LoVo (cell line): Measurements from ENCODE around the gene PGBD5.
"Not testable (repeated sequence)": the region's sequence is repeated elsewhere in the genome, so short reads cannot be mapped to it uniquely, and the experiment has no call there.

Experiments used
- DNase-seq: peaks from one replicate; pipeline ENCODE4 v3.0.0-alpha.2; 2016; ENCODE audit warnings: low spot score

The PGBD5 gene

DNA sequence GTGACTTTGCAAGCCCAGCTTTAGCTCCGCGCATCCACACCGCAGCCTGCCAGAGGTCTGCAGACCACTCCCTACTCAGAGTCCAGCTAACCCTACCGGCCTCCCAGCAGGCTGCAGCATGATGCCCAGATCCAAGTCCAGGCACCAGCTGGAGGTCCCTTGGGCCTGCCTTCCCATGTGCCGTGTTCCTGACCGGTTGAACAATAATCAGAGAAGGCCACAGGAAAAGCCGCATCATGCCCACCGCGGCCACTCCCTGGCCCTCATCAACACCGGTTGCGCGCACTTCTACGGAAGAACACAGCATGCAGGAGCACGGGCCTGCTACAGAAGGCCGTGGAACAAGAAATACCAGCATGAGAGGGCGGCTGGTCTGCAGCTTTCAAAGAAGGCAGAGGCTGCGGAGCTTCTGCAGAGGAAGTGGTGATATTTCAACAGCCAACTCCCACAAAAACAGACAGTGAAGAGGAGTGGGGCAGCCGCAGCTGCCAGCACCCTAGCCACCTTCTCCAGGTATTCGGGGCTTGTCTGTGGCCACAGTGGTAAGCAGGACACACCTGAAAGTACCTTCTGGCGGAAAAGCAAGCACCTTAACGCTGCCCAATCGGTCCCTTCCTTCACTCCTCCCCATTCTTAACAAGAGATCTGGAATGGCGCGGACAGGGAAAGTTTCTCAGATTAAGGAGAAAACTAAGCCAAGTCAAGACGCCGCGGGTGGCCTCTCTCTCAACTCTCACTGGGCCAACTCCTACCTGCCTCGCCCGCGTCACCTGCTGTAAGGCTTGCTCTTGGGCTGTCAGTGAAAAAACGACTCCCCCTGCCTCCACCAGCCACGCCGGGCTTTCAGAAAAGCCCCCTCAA is 1.5 kb downstream of the PGBD5 start:
- no peak for DNase-seq

DNA sequence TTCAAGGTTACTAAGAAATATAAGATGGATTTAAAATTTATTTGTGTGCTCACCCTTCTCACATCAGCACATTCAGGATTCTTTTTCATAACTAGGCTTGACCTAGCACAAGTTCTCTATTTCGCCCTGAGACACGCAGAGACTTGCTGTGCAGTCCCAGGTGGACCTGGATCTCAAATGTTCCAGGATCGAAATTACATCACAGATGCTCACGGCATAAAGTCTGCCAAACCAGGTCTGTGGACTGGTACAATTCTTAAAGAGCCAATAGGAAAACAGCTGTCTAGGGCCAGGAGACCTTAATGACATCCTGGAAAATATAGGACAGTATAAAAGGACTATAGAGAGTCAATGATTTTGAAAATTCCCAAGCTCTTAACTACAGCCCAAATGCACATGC is 2.2 kb downstream of the PGBD5 start:
- DNase-seq, result no peak

DNA sequence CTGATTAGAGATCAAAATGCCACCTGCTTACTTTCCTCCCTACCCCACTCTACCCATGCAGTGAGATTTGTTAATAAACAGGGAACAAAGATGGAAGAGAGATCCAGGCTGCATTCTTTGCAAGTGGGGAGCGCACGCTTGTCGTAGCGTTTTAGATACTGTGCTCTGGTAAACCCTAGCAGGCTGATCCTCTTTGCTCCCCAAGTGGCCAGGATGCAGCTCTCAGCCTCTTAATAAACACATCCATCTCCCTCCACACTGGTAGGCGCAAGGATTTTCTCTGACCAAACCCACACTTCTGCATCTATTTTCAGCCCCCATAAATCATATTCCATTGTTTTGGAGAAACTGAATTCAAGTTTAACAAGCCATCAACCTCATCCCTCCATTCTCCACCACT is 2.9 kb downstream of the PGBD5 start:
- no peak for DNase-seq

DNA sequence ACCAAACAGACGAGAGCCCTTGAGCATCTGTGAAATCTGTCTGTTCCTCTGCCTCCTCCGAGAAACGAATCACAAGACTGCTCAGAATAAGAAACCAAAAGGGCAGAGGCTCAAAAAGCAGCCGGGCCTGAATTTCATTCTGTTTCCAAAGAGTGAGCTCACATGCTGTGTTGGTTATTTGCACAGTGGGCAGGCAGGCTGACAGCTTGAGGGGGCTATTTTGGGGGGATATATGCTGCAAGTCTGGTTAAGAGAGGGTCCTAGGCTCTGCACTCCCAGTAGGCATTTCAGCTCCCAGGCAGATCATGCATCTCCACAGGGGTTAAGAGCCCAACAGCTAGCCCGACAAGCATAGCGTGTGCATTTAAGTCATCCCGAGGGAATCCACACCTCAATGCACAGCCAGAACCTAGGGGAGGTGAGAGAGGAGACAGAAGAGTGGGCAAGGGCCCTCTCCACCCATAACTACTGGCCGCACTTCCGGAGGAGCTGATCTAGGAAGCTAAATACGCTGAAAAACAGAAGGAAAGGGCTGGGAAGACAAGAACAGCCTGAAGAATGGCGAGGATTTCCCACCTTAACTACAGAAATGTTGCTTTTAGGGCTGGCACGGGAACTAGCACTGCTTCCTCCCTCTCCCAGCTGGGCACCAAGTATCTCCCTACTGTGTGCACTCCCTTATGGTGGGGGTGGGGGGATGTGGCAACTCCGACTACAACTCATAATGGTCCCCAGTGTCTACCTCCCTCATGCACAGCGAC is 3.7 kb downstream of the PGBD5 start:
- no peak for DNase-seq

DNA sequence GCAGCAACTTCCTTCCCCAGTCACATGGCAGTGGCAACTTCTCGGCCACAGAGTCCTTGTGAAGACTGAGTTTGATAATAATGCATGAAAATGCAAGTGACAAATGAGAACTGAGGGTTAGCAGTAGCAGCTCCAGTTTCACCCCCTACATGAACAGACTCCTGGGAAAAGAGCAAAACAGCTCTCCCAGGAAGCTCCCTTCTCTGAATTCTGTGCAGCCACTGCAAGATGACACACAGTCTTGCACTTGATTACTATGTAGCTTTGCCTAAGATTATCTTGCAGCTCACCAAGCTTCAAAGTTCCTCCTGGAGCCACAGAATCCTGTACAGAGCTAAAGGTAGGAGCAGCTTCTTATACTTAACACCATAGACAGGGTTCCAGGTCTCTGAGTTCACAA is 4.7 kb downstream of the PGBD5 start:
- DNase-seq, result no peak

DNA sequence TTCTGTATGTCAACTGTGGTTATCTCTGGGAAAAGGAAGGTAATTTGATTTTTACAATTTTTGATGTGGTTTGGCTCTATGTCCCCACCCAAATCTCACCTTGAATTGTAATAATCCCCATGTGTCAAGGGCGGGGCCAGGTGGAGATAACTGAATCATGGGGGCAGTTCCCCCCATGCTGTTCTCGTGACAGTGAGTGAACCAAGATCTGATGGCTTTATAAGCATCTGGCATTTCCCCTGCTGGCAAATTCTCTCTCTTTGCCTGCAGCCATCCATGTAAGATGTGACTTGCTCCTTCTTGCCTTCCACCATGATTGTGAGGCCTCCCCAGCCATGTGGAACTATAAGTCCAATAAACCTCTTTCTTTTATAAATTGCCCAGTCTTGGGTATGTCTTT is 5.8 kb downstream of the PGBD5 start:
- DNase-seq, result not testable (repeated sequence)

GRCh38 chr1:230416430-230416829 is 9.7 kb downstream of the PGBD5 start:
- no peak for DNase-seq

GRCh38 chr1:230415405-230416132 is 10.6 kb downstream of the PGBD5 start:
- no peak for DNase-seq

DNA sequence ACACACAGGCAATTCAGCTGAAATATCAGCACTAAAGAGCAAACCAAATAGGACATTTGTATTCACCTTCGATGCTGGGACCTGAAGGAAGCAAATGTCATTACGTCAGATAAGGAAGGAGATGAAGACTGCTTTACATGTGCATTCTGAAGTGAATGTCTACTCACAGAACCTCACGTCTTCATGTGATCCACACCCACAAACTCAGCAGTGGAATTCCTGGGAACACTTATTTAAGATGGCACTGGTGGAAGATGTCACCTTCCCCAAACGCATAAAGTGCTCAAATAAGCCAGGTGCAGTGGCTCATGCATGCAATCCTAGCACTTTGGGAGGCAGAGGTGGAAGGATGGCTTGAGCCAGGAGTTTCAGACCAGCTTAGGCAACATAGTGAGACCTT is 11.4 kb downstream of the PGBD5 start:
- DNase-seq, result no peak

DNA sequence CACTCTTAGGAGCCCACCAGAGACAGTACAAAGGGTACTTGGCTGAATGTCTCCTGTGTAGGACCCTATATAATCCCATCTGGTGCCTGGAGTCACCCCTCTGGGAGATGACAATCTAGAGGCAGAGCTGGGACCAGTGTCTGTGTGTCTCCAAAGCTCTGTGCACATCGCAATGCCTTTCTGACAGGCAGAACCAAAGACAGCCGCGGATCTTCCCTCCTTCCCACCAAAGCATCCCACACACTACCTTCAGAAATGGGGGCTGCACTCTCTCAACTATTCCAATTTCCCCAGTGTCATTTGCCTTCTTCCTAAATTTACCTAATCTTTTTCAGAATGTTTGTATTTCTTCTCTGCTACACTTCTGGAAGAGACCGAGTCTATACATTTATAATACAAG is 12.0 kb downstream of the PGBD5 start:
- no peak for DNase-seq

GRCh38 chr1:230413061-230413460 is 13.1 kb downstream of the PGBD5 start:
- DNase-seq, result no peak

GRCh38 chr1:230408971-230409370 is 17.2 kb downstream of the PGBD5 start:
- DNase-seq, result no peak

DNA sequence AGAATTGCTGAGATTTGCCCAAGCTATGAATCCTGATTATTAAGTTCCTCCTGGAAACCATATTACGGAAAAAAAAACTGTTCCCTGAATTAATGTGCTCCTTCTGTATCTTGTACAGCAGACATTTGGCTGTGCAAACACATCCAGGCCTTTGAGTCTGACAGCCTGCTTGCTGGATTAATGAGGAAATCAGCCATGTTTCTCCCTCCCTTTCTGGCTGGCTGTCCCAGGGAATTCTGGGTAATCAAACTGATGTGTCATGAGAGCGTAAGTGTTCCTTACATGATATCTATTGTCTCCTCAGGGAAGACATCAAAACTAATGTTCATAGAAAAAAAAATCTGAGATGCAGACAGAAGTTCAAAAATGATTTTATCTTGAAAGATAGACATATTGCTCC is 18.8 kb downstream of the PGBD5 start:
- DNase-seq, result no peak

GRCh38 chr1:230406727-230407126 is 19.4 kb downstream of the PGBD5 start:
- not testable (repeated sequence) for DNase-seq

- DNase-seq, result no peak
These were observed 22.7 kb downstream of the PGBD5 start for GRCh38 chr1:230403442-230403841.

DNA sequence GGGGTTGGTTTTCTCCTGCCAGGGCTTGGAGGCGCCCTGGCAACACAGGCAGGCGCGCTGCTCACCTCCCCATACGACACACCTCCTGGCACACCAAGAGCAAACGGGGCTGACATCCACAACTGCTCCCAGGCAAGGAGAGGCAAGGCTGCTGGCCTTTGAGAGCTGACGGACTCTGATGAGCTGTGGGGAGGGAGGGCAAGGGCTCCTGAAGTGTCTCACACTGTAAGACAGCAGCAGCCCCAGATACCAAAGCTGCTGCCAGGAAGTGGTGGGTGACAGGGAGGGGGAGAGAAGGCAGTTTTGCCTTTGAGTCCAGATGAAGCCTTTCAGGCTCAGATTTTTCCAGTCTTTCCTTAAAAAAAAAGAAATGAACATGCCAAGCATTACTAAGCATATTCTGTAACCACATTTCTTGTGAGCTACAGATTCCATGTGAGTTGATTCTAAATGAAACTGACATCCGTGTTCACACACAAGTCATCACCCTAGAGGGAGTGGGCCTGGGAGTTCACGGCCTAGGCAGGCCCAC is 24.3 kb downstream of the PGBD5 start:
- DNase-seq, result no peak

- no peak for DNase-seq
These were observed 25.0 kb downstream of the PGBD5 start for GRCh38 chr1:230401101-230401500.

DNA sequence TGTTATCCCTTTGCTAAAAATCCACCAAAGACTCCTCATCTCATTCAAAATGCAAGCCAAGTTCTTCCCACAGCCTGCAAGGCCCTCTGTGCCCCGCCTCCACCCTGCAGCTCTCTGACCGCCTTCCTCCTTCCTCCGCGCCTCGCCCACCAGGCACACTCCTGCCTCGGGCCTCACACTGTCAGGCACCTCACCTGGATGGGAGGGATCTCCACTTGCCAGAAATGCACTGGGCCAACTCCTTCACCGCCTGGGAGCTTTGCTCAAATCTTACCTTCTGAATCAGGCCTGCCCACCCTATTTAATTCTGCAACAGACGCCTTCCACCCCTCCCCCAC is 26.2 kb downstream of the PGBD5 start:
- no peak for DNase-seq

DNA sequence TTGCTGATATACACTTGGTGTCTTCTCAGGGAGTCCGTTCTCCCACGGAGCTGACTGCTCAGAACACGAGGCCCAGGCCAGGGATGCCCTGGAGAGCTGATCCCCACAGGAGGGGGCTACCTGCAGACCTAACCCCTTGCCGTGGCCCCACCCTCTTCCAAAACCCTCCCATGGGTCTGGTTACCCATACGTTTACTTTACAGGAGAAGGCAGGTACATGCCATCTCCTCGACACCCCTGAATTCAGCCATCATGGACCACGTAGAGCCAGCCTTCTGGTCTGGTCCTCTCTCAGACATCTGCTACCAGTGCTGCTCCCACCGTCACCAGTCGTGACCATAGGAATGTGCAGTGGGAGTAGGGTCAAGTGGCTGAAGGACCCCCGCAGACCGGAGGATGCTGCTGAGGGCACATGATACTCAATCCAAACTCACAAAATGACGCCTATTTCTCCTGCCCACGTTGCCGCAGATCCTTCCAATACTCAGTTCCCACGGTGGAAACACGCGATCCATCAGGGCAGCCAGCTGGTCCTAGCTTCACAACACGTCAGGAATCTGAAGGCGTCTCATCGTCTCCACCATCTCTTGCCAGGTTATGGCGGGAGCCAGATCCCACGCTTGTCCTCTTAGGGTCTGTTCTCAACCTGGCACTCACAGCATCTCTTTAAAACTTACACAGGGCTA is 26.7 kb downstream of the PGBD5 start:
- no peak for DNase-seq

GRCh38 chr1:230398856-230399255 is 27.3 kb downstream of the PGBD5 start:
- no peak for DNase-seq

DNA sequence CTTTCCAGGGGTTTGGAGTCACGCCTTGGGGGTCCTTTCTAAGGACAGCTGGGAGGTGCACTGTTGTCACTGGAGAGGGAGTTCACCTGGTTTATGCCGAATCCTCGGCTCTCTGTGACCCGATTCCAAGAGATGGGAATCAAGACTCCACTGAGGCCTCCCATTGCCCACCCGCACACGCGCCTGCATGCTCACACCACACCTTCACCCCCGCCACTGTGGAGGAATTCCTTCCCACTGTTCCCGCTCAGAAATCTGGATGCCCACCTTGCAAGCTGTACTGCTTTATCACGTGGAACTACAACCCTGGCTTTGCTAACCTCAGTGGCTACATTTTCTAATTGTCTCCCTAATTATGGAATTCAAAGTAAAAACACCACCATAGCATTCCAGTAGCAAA is 29.2 kb downstream of the PGBD5 start:
- no peak for DNase-seq

GRCh38 chr1:230395932-230396331 is 30.2 kb downstream of the PGBD5 start:
- no peak for DNase-seq
